GM12878 (cell line): Measurements from ENCODE around the gene DNAAF8.

Experiments used
- FOXK2 ChIP-seq: fragments of 450-650 bp; IDR thresholded peaks from 2 replicates; pipeline ENCODE4 v1.6.1; 2017; ENCODE audit warnings: mild to moderate bottlenecking, moderate library complexity
- POLR2A ChIP-seq: IDR thresholded peaks from 2 replicates; pipeline ENCODE4 v1.6.1; 2011; ENCODE audit warnings: low read depth, mild to moderate bottlenecking, low read length

- no peak for TF ChIP-seq FOXK2
- TF ChIP-seq POLR2A, result 0 out of 2 replicates have a peak, but pooled peaks have one; percentile 9
Observed at GRCh38 chr16:4685776-4686496, 48.4 kb upstream of the DNAAF8 start.
